ENCODE results near the gene RIGI. TPM values are rescaled to one million over a fixed set of nuclear protein-coding genes. Genes with fewer than 3 reads are reported as not detected.

RIGI gene
- total RNA-seq, 1 donor from 2014 or later, result 19.1 TPM

GRCh38 chr9:32487981-32488380 is 38.0 kb downstream of the RIGI start:
- no peak for TF ChIP-seq CTCF (IDR thresholded peaks at IDR 0.05; ENCODE audit: unreplicated experiment)
- Mint-ChIP-seq H3K36me3 (peaks cover 39% of the 10 kb centered on the region), H3K9me3 (no peaks in the 10 kb centered on the region), H3K27me3 (ENCODE audit: low read depth) (no peaks in the 10 kb centered on the region), H3K4me3 (no peak overlapping the region), H3K27ac (no peak overlapping the region), H3K4me1 (no peaks in the 10 kb centered on the region)
- DNase-seq (ENCODE audit: low spot score in 2 of 2, unreplicated experiment in 2 of 2), result no peak

- no peak overlapping the region for H3K4me3 Mint-ChIP-seq
- no peaks in the 10 kb centered on the region for H3K27me3 Mint-ChIP-seq (ENCODE audit: low read depth)
- H3K27ac Mint-ChIP-seq, result no peak overlapping the region
- DNase-seq (ENCODE audit: low spot score in 2 of 2, unreplicated experiment in 2 of 2), result no peak
- TF ChIP-seq CTCF (IDR thresholded peaks at IDR 0.05; ENCODE audit: unreplicated experiment), result no peak
- H3K36me3 Mint-ChIP-seq, result peaks cover 38% of the 10 kb centered on the region
- no peaks in the 10 kb centered on the region for H3K9me3 Mint-ChIP-seq
- no peaks in the 10 kb centered on the region for H3K4me1 Mint-ChIP-seq
These were observed 39.0 kb downstream of the RIGI start for GRCh38 chr9:32486839-32487562.

- H3K4me3 Mint-ChIP-seq, result no peak overlapping the region
- TF ChIP-seq CTCF (IDR thresholded peaks at IDR 0.05; ENCODE audit: unreplicated experiment), result no peak
- peaks cover 44% of the 10 kb centered on the region for H3K36me3 Mint-ChIP-seq
- no peaks in the 10 kb centered on the region for H3K9me3 Mint-ChIP-seq
- no peak for DNase-seq (ENCODE audit: low spot score in 2 of 2, unreplicated experiment in 2 of 2)
- H3K4me1 Mint-ChIP-seq, result no peaks in the 10 kb centered on the region
- no peak overlapping the region for H3K27ac Mint-ChIP-seq
- H3K27me3 Mint-ChIP-seq (ENCODE audit: low read depth), result no peaks in the 10 kb centered on the region
These were observed 42.7 kb downstream of the RIGI start for GRCh38 chr9:32483343-32483742.

Other genes with a start within 250 kb of the RIGI start
- 23.9 to 24.6 TPM (median 24.0 TPM) in 3 replicates for gene ACO1, start 141.6 kb downstream of the RIGI start, total RNA-seq
- 8.3 to 11.1 TPM (median 9.5 TPM) in 3 replicates for gene SMIM27, start 26.1 kb upstream of the RIGI start, total RNA-seq
- 21.9 to 23.3 TPM (median 22.8 TPM) in 3 replicates for gene TOPORS, start 26.4 kb upstream of the RIGI start, total RNA-seq
- gene NDUFB6, start 47.0 kb upstream of the RIGI start, total RNA-seq, result 36.7 to 38.4 TPM (median 36.9 TPM) in 3 replicates
- gene TAF1L, start 109.5 kb upstream of the RIGI start, total RNA-seq, result 0.05 TPM in 1 of 3 replicates, not detected in the others